Smooth muscle cell (in vitro differentiated cells): ENCODE data around the gene DAB2IP. TPM values are rescaled to one million over a fixed set of nuclear protein-coding genes. Genes with fewer than 3 reads are reported as not detected.

ENCODE experiments used
- DNase-seq: peaks from one replicate; lab custom pipeline; 2025; ENCODE audit not compliant: unreplicated experiment; lab: John Stamatoyannopoulos, UW
- H2AFZ ChIP-seq: fragments of 200-600 bp; sonication (generic); 2 replicates; pipeline ENCODE4 v1.6.0; 2016; ENCODE audit warnings: antibody characterized with exemption, low read depth, mild to moderate bottlenecking
- H3F3A ChIP-seq: fragments of 200-600 bp; sonication (generic); 2 replicates; pipeline ENCODE4 v1.6.0; 2017; ENCODE audit warnings: antibody characterized with exemption, low read depth
- H3K27ac ChIP-seq: fragments of 200-600 bp; sonication (generic); 2 replicates; pipeline ENCODE4 v1.5.1; 2016; ENCODE audit warnings: low read depth, mild to moderate bottlenecking
- H3K27me3 ChIP-seq: fragments of 200-600 bp; sonication (generic); 2 replicates; pipeline ENCODE4 v1.6.1; 2016; ENCODE audit warnings: low read depth, mild to moderate bottlenecking
- H3K36me3 ChIP-seq: fragments of 200-600 bp; sonication (generic); 2 replicates; pipeline ENCODE4 v1.5.1; 2016; ENCODE audit warnings: low read depth
- H3K4me1 ChIP-seq: fragments of 200-600 bp; sonication (generic); 2 replicates; pipeline ENCODE4 v1.5.1; 2016; ENCODE audit warnings: low read depth
- H3K4me2 ChIP-seq: fragments of 200-600 bp; sonication (generic); 2 replicates; pipeline ENCODE4 v1.6.0; 2016; ENCODE audit warnings: mild to moderate bottlenecking
- H3K4me3 ChIP-seq: fragments of 200-600 bp; sonication (generic); 2 replicates; pipeline ENCODE4 v1.5.1; 2016; ENCODE audit warnings: mild to moderate bottlenecking
- H3K79me2 ChIP-seq: fragments of 200-600 bp; sonication (generic); 2 replicates; pipeline ENCODE4 v1.6.0; 2016; ENCODE audit warnings: low read depth, mild to moderate bottlenecking
- H3K9ac ChIP-seq: fragments of 200-600 bp; sonication (generic); 2 replicates; pipeline ENCODE4 v1.6.0; 2016; ENCODE audit warnings: low read depth
- H3K9me3 ChIP-seq: fragments of 200-600 bp; sonication (generic); replicated peaks from 2 replicates; pipeline ENCODE4 v1.5.1; 2016; ENCODE audit warnings: low read depth
- H4K20me1 ChIP-seq: fragments of 200-600 bp; sonication (generic); 2 replicates; pipeline ENCODE4 v1.6.0; 2016; ENCODE audit warnings: low read depth
- CTCF ChIP-seq: fragments of 200-600 bp; sonication (generic); IDR thresholded peaks from 2 replicates; pipeline ENCODE4 v1.5.1; 2017; ENCODE audit warnings: borderline replicate concordance, mild to moderate bottlenecking, antibody characterized with exemption; ENCODE audit not compliant: insufficient read depth, poor library complexity, severe bottlenecking
- WGBS: methylation state at CpG from one replicate; pipeline ENCODE4 v1.1.7; 2016; ENCODE audit warnings: low lambda C conversion rate; 5-methylcytosine and 5-hydroxymethylcytosine counted together
- polyA plus RNA-seq: library from polyadenylated mRNA; unstranded; fragments of >200 nt; fragmentation: Nextera tagmentation; extraction: Ambion mirVana; gene quantifications from 2 replicates; pipeline ENCODE4 v1.2.1, GENCODE V29; 2016
- total RNA-seq: library from RNA; depleted of rRNA; stranded (reverse); fragments of >200 nt; gene quantifications from 2 replicates; pipeline ENCODE4 v1.2.3, GENCODE V29; 2014

DAB2IP gene
- total and polyA plus RNA-seq, 2 experiments from 2014 or later: 10.4 to 15.5 TPM

- Histone ChIP-seq H3K79me2 (peaks cover 40% of the 10 kb centered on the region), H2AFZ (peak overlapping the region; percentile 27), H4K20me1 (peaks cover 96% of the 10 kb centered on the region), H3K27ac (peak overlapping the region; percentile 72), H3K36me3 (no peaks in the 10 kb centered on the region), H3K9ac (peak overlapping the region; percentile 43), H3K4me2 (peak overlapping the region; percentile 97), H3F3A (peaks cover 4% of the 10 kb centered on the region), H3K4me3 (peak overlapping the region; percentile 63), H3K4me1 (peaks cover 20% of the 10 kb centered on the region), H3K27me3 (no peaks in the 10 kb centered on the region), H3K9me3 (no peaks in the 10 kb centered on the region)
- no peak for TF ChIP-seq CTCF
- WGBS: 6% methylated on average over 35 of the region's 57 CpGs
- peak; percentile 45 for DNase-seq
Measured at GRCh38 chr9:121735793-121736770, 84.6 kb downstream of the DAB2IP start.

GRCh38 chr9:121736934-121737462, 85.6 kb downstream of the DAB2IP start:
- Histone ChIP-seq H3K4me3 (peak overlapping the region; percentile 63), H3K27ac (no peak overlapping the region), H3K27me3 (no peaks in the 10 kb centered on the region), H4K20me1 (peaks cover 96% of the 10 kb centered on the region), H3K4me2 (peak overlapping the region; percentile 97), H3K4me1 (peaks cover 20% of the 10 kb centered on the region), H2AFZ (no peak overlapping the region), H3K9me3 (no peaks in the 10 kb centered on the region), H3K36me3 (no peaks in the 10 kb centered on the region), H3F3A (peaks cover 4% of the 10 kb centered on the region), H3K9ac (no peak overlapping the region), H3K79me2 (peaks cover 38% of the 10 kb centered on the region)
- DNase-seq: no peak
- TF ChIP-seq CTCF: no peak
- WGBS: 76% methylated on average over 13 of the region's 13 CpGs

- DNase-seq: no peak
- Histone ChIP-seq H3K27ac (no peak overlapping the region), H3K9me3 (no peaks in the 10 kb centered on the region), H3K27me3 (no peaks in the 10 kb centered on the region), H3K79me2 (peaks cover 38% of the 10 kb centered on the region), H3F3A (peaks cover 4% of the 10 kb centered on the region), H3K4me3 (no peak overlapping the region), H3K4me1 (peaks cover 20% of the 10 kb centered on the region), H3K36me3 (no peaks in the 10 kb centered on the region), H3K4me2 (no peak overlapping the region), H4K20me1 (peaks cover 96% of the 10 kb centered on the region), H3K9ac (no peak overlapping the region), H2AFZ (no peak overlapping the region)
- no peak for TF ChIP-seq CTCF
- 89% methylated on average over 9 of the region's 9 CpGs for WGBS
Measured at GRCh38 chr9:121737481-121737931, 86.1 kb downstream of the DAB2IP start.
